Kidney (tissue), 14 donors: ENCODE results near the gene SLC9B1. TPM values are rescaled to one million over a fixed set of nuclear protein-coding genes. Genes with fewer than 3 reads are reported as not detected.
"Not testable (repeated sequence)": the region's sequence is repeated elsewhere in the genome, so short reads cannot be mapped to it uniquely, and the experiment has no call there.

Experiments used
- DNase-seq, 5 donors: peaks; one replicate each; pipeline ENCODE4 v3.0.0-alpha.2; 2013 to 2020
- FAIRE-seq: peaks from 2 replicates; lab custom pipeline; 2012; peaks lifted over from hg19 to GRCh38; lab: Jason Lieb, UNC
- H3K27ac ChIP-seq, 2 donors: one replicate each; pipeline ENCODE4 v1.7.0; 2013; ENCODE audit warnings: low read depth in 2 of 2, low read length in 2 of 2, inconsistent platforms in 1 of 2
- H3K27me3 ChIP-seq: one replicate; pipeline ENCODE4 v1.7.1; 2013; ENCODE audit warnings: low read length, inconsistent platforms; ENCODE audit not compliant: control insufficient read depth, insufficient read depth
- H3K36me3 ChIP-seq, 3 donors: one replicate each; pipeline versions ENCODE4 v1.7.0 to v1.7.1; 2013; ENCODE audit warnings: low read length in 3 of 3, control low read depth in 1 of 3, inconsistent platforms in 1 of 3; ENCODE audit not compliant: insufficient read depth in 3 of 3, control insufficient read depth in 2 of 3
- H3K4me1 ChIP-seq, 3 donors: one replicate each; pipeline versions ENCODE4 v1.7.0 to v1.7.1; 2013; ENCODE audit warnings: low read length in 3 of 3, inconsistent platforms in 1 of 3, low read depth in 1 of 3; ENCODE audit not compliant: control insufficient read depth in 2 of 3, insufficient read depth in 2 of 3
- H3K4me3 ChIP-seq, 3 donors: one replicate each; pipeline versions ENCODE4 v1.7.0 to v1.8.1; 2013; ENCODE audit warnings: low read length in 3 of 3, control low read depth in 1 of 3, inconsistent platforms in 1 of 3
- H3K9ac ChIP-seq, 3 donors: one replicate each; pipeline versions ENCODE4 v1.7.0 to v1.7.1; 2013; ENCODE audit warnings: low read length in 3 of 3, control low read depth in 1 of 3, inconsistent platforms in 1 of 3
- H3K9me3 ChIP-seq, 3 donors: one replicate each; pipeline versions ENCODE4 v1.7.0 to v1.7.1; 2013; ENCODE audit warnings: low read length in 3 of 3, control low read depth in 1 of 3, inconsistent platforms in 1 of 3; ENCODE audit not compliant: control insufficient read depth in 2 of 3, insufficient read depth in 1 of 3
- CTCF ChIP-seq: IDR thresholded peaks from 3 replicates; pipeline ENCODE4 v1.5.1; 2012; ENCODE audit warnings: mild to moderate bottlenecking, moderate library complexity, borderline replicate concordance; ENCODE audit not compliant: insufficient read depth; ENCODE audit errors: extremely low read depth
- intact Hi-C: fragments of 100-400 bp; cut with DNase I; formaldehyde crosslinking; loops from one replicate; pipeline ENCODE4 v1.11.1; 2022
- polyA plus RNA-seq: library from polyadenylated mRNA; stranded (reverse); fragments of 350-450 nt; fragmentation: Illumina TruSeq; extraction: RNeasy Lipid Tissue Mini Kit (QIAGEN cat#74804); gene quantifications from one replicate; pipeline ENCODE4 v1.2.3, GENCODE V29; 2014; ENCODE audit warnings: low read depth, low replicate concordance; ENCODE audit not compliant: insufficient read depth
- total RNA-seq: library from RNA; stranded (reverse); fragmentation: NEBNext Ultra II Directional; extraction: Animal tissue kit (Norgen Biotek cat#: 25700); gene quantifications from one replicate; pipeline ENCODE4 v1.2.1, GENCODE V29; 2021
- donor health status: control.
- donor health status: control.
- donor health status: control.
- donor health status: control.
- donor health status: control.
- donor health status: DM: yes; HTN: yes; CAD: no.
- donor health status: Normal renal cell carcinoma (clear cell type).

Gene SLC9B1
- total and polyA plus RNA-seq, 2 donors from 2014 or later = 0.52 to 1.8 TPM

- H3K36me3 ChIP-seq = no peaks in the 10 kb centered on the region
- intact Hi-C loops = no loop called here
- DNase-seq (no peak), FAIRE-seq (no peak)
- H3K27me3 ChIP-seq = no peaks in the 10 kb centered on the region
- H3K9me3 ChIP-seq = no peaks in the 10 kb centered on the region
- no peak overlapping the region for H3K27ac ChIP-seq
- no peak overlapping the region for H3K9ac ChIP-seq
- TF ChIP-seq CTCF = no peak
- H3K4me3 ChIP-seq = no peak overlapping the region
- no peaks in the 10 kb centered on the region for H3K4me1 ChIP-seq
Observed at GRCh38 chr4:102878901-102879300, 140.6 kb downstream of the SLC9B1 start.

- H3K9me3 ChIP-seq, H3K27ac ChIP-seq, FAIRE-seq, DNase-seq, H3K27me3 ChIP-seq, H3K36me3 ChIP-seq, H3K4me3 ChIP-seq, H3K4me1 ChIP-seq, intact Hi-C loops, H3K9ac ChIP-seq: not testable (repeated sequence)
Observed at GRCh38 chr4:102878349-102878748, 141.2 kb downstream of the SLC9B1 start.

GRCh38 chr4:102877477-102878106 is 141.9 kb downstream of the SLC9B1 start:
- H3K27ac ChIP-seq, H3K36me3 ChIP-seq, H3K4me1 ChIP-seq, H3K9ac ChIP-seq, FAIRE-seq, DNase-seq, H3K9me3 ChIP-seq, H3K27me3 ChIP-seq, intact Hi-C loops, H3K4me3 ChIP-seq: not testable (repeated sequence)

GRCh38 chr4:102871772-102872171 is 147.7 kb downstream of the SLC9B1 start:
- Histone ChIP-seq H3K4me1 (peaks cover 0 to 6% (median 2%) of the 10 kb centered on the region in 3 donors), H3K27me3 (no peaks in the 10 kb centered on the region), H3K9ac (no peak overlapping the region), H3K4me3 (peak overlapping the region in 1 of 3 donors; percentile 10), H3K9me3 (no peaks in the 10 kb centered on the region), H3K27ac (peak overlapping the region in 1 of 2 donors; percentile 10), H3K36me3 (no peaks in the 10 kb centered on the region)
- no peak for TF ChIP-seq CTCF
- FAIRE-seq (no peak), DNase-seq (no peak)
- intact Hi-C loops = no loop called here
